ENCODE results near the gene STK33.

DNA sequence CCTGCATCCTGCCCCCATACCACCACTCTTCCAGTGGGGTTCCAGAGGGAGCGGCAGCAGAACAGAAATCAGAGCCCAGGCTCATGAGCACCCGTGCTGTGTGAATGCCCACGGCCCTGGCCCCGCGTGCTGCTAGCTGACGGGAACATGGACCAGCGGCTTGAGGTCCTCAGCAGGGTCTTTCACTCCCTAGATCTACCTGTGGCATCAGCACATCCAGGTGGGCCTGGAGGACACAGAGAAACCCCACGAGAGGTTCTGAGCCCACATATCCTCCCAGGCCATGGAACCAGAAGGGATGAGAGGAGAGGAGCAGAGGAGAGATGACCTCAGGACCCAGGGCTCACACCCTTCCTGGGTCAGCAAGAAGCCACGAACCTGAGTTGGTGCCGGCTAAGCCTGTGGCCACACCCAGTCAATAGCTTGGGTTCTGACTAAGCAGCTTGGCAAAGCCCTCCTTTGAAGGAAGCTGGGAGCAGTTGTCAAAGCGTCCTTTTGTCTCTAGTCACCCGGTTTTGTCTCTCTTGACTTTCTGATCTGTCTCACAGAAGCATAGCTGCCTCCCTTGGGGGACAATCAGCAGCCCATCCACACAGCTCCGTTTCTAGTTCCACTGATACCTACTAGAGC, 241.0 kb downstream of the STK33 start:
- TF ChIP-seq POLR2A (IDR thresholded peaks at IDR 0.05) (no peak), CTCF (IDR thresholded peaks at IDR 0.05) (no peak), POLR2AphosphoS5 (IDR thresholded peaks at IDR 0.05) (no peak)
